Measurements from ENCODE around the gene TNFAIP8L2. TPM values are rescaled to one million over a fixed set of nuclear protein-coding genes. Genes with fewer than 3 reads are reported as not detected.
"Not testable (repeated sequence)": the region's sequence is repeated elsewhere in the genome, so short reads cannot be mapped to it uniquely, and the experiment has no call there.

Gene TNFAIP8L2
- total and polyA plus RNA-seq, 7 donors = 1.9 to 12.7 (median 9.5) TPM

- TF ChIP-seq POLR2A (IDR thresholded peaks at IDR 0.05) (no peak), POLR2AphosphoS5 (IDR thresholded peaks at IDR 0.05) (no peak), EP300 (IDR thresholded peaks at IDR 0.05) (no peak), CTCF (IDR thresholded peaks at IDR 0.05) (no peak)
- H3K9me3 ChIP-seq = no peaks in the 10 kb centered on the region
- H3K27ac ChIP-seq = no peak overlapping the region
- H3K4me1 ChIP-seq = peaks cover 0 to 28% (median 23%) of the 10 kb centered on the region in 4 donors
- intact Hi-C loops (cut with DNase I) = loop anchor here (10.0 kb wide), 1 partner anchor 201 kb away; the partner anchor contains the start of gene PSMB4
- H3K27me3 ChIP-seq = no peaks in the 10 kb centered on the region
- 31 to 74% methylated on average over 6 of the region's 6 CpGs for WGBS, 2 donors
- H3K36me3 ChIP-seq = no peaks in the 10 kb centered on the region
- no peak for DNase-seq
- no peak overlapping the region for H3K4me3 ChIP-seq
Observed at GRCh38 chr1:151193304-151193703, 36.9 kb downstream of the TNFAIP8L2 start.

- no peak overlapping the region for H3K27ac ChIP-seq
- H3K4me1 ChIP-seq = peaks cover 0 to 22% (median 18%) of the 10 kb centered on the region in 4 donors
- DNase-seq = no peak
- no peaks in the 10 kb centered on the region for H3K36me3 ChIP-seq
- H3K27me3 ChIP-seq = no peaks in the 10 kb centered on the region
- H3K4me3 ChIP-seq = no peak overlapping the region
- WGBS, 2 donors = 51 to 86% methylated on average over 1 of the region's 1 CpG
- H3K9me3 ChIP-seq = no peaks in the 10 kb centered on the region
- intact Hi-C loops (cut with DNase I) = loop anchor here (2.0 to 10.0 kb wide), 2 partner anchors 147 to 201 kb away; partner anchors contain the start of gene PSMB4
- no peak for TF ChIP-seq POLR2A (IDR thresholded peaks at IDR 0.05)
- no peak for TF ChIP-seq EP300 (IDR thresholded peaks at IDR 0.05)
- TF ChIP-seq POLR2AphosphoS5 (IDR thresholded peaks at IDR 0.05) = no peak
- TF ChIP-seq CTCF (IDR thresholded peaks at IDR 0.05) = no peak
Observed at GRCh38 chr1:151193856-151194255, 37.4 kb downstream of the TNFAIP8L2 start.

- intact Hi-C loops (cut with DNase I) = loop anchor here (2.0 to 10.0 kb wide), 3 partner anchors 132 to 200 kb away; partner anchors contain the start of genes PI4KB and PSMB4
- peak; percentile 80 for DNase-seq
- WGBS, 2 donors = 22 to 73% methylated on average over 17 of the region's 17 CpGs
- Histone ChIP-seq H3K27ac (peak overlapping the region in 2 of 4 donors; percentile 93 to 95), H3K4me1 (peaks cover 0 to 23% (median 19%) of the 10 kb centered on the region in 4 donors)
- not testable (repeated sequence) for H3K27me3 ChIP-seq, H3K4me3 ChIP-seq, H3K36me3 ChIP-seq, H3K9me3 ChIP-seq
Observed at GRCh38 chr1:151194894-151195594, 38.6 kb downstream of the TNFAIP8L2 start.

- no peaks in the 10 kb centered on the region for H3K36me3 ChIP-seq
- H3K4me1 ChIP-seq = peaks cover 0 to 32% (median 28%) of the 10 kb centered on the region in 4 donors
- intact Hi-C loops (cut with DNase I) = loop anchor here (5.0 to 10.0 kb wide), 2 partner anchors 131 to 198 kb away; partner anchors contain the start of genes PI4KB and PSMB4
- H3K27me3 ChIP-seq = no peaks in the 10 kb centered on the region
- no peaks in the 10 kb centered on the region for H3K9me3 ChIP-seq
- DNase-seq = peak; percentile 78
- 14 to 39% methylated on average over 14 of the region's 14 CpGs for WGBS, 2 donors
- peak overlapping the region in 1 of 4 donors; percentile 20 for H3K4me3 ChIP-seq
- TF ChIP-seq EP300 (IDR thresholded peaks at IDR 0.05) (no peak), CTCF (IDR thresholded peaks at IDR 0.05) (peak; percentile 46 to 58 (median 49)), POLR2AphosphoS5 (IDR thresholded peaks at IDR 0.05) (peak in 2 of 4 donors; percentile 16 to 19), POLR2A (IDR thresholded peaks at IDR 0.05) (no peak)
- H3K27ac ChIP-seq = peak overlapping the region; percentile 90 to 95 (median 93)
Observed at GRCh38 chr1:151196292-151196800, 39.9 kb downstream of the TNFAIP8L2 start.

GRCh38 chr1:151197863-151198253 is 41.4 kb downstream of the TNFAIP8L2 start:
- 4 to 16% methylated on average over 10 of the region's 10 CpGs for WGBS, 2 donors
- intact Hi-C loops (cut with DNase I) = loop anchor here (1.0 to 10.0 kb wide), 3 partner anchors 56 to 197 kb away; partner anchors contain the start of genes PI4KB, PSMB4 and PSMD4
- DNase-seq = no peak
- H3K36me3 ChIP-seq = peaks cover 0 to 8% (median 2%) of the 10 kb centered on the region in 4 donors
- H3K4me3 ChIP-seq = peak overlapping the region; percentile 62 to 88 (median 70)
- H3K27me3 ChIP-seq = no peaks in the 10 kb centered on the region
- H3K27ac ChIP-seq = peak overlapping the region; percentile 90 to 95 (median 93)
- peaks cover 0 to 45% (median 38%) of the 10 kb centered on the region in 4 donors for H3K4me1 ChIP-seq
- TF ChIP-seq POLR2AphosphoS5 (IDR thresholded peaks at IDR 0.05) = no peak
- no peak for TF ChIP-seq CTCF (IDR thresholded peaks at IDR 0.05)
- TF ChIP-seq EP300 (IDR thresholded peaks at IDR 0.05) = no peak
- no peak for TF ChIP-seq POLR2A (IDR thresholded peaks at IDR 0.05)
- no peaks in the 10 kb centered on the region for H3K9me3 ChIP-seq

Data from sigmoid colon (tissue), 7 donors.